Raji (cell line): ENCODE results near the gene HOXA5.

Experiments used
- POLR2A ChIP-seq: IDR thresholded peaks from 2 replicates; pipeline ENCODE4 v1.6.1; 2011; ENCODE audit warnings: low read depth, low read length, control low read depth; ENCODE audit not compliant: insufficient read depth

Gene HOXA5

DNA sequence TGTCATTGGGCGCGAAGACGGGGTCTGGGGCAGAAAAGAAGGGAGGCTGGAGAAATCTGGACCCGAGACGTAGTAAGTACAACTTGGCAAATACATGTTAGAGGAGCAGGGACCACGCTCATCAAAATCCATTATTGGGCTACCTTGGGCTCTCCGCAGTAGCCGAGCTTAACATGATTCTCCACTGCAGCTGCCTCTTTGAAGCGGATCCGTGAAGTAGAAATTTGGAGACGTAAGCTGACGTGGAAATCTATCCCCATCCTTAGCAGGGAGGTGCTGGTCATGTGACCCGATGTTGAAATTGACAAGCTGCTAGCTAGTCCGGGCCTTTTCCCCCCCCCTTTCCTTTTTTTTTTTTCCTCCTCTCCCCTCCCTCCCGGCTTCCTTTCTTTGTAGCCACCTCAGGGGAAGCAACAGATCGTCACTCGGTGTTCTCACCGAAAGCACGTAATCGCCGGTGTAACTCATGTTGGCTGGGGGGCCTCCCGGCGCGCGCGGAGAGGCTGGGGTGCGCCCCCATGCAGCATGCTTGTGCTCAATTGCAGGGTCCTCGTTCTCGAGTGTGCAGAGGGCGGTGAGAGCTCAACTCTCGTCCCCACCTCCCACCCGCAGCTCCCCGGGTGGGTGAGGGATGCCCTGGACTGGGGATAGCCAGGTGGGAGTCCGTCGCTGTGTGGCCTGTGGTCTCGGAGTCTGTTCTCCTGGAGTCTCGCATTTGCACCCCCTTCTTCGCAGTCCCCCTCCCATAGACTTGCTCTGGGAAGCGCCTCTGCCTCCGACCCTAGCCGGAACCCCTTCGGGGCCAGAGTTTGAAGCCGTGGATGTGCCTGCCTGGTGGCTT lies 41.8 kb upstream of the HOXA5 start, which contains the start of gene HOXA11:
TSS of gene HOXA11 (minus strand) at position 220 of the 841 bp plus-strand sequence. CDS start at position 132, 88 bp downstream.
- TF ChIP-seq POLR2A = no peak

DNA sequence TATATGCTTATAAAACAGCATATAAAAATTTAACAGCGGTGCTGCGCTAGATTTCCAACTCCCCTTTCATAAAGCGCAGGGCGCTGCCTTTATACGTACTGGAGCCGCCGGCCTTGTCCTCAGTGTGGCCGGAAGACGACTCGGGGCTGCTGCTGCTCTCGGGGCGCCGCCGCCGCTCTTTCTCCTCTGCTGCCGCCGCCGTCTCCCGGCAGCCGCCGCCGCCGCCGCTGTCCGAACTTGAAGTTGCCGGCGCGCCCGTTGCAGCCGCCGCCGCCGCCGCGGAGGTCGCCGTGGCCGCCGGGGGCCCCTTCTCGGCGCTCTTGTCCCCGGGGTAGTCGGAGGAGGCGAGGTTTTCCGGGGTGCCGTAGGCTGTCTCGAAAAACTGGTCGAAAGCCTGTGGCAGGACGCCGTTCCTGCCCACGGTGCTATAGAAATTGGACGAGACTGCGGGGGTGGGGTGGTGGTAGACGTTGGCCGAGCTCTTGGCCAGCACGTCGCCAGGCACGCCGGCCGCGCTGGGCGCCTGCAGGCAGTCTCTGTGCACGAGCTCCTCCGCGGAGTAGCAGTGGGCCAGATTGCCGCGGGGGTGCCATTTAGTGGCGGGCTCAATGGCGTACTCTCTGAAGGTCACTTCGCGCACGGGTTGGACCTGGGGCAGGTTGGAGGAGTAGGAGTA lies 41.0 kb upstream of the HOXA5 start:
- no peak for TF ChIP-seq POLR2A

DNA sequence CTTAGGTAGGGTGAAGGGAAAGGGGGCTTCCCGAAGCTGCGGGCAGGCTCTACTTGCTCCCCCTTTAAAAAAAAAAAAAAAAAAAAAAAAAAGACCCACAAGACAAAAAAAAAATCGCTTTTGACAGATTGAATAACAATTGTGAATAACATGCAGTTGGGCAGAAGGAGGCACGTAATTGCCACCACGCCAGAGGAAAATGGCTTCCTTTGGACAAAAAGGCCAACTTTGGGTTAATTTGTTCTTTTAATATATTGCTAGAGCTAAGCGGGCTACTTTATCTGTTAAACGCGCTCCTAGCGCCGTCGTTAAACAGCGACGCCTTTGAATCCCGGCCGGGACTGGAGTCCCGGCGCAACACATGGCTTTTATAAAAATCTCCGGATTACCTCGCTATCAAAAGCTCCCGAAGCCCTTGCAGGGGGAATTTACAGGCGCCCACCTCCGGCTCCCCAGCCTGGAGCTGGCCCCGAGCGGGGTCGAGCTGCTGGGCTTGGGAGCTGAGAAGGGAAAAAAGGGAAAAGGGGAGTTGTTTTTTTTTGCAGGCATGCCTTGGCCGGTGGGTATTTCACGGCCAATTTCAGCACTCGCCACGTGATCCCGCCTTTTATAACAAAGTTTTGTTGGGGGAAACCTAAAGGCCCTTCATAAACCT lies 40.3 kb upstream of the HOXA5 start:
- TF ChIP-seq POLR2A = no peak

DNA sequence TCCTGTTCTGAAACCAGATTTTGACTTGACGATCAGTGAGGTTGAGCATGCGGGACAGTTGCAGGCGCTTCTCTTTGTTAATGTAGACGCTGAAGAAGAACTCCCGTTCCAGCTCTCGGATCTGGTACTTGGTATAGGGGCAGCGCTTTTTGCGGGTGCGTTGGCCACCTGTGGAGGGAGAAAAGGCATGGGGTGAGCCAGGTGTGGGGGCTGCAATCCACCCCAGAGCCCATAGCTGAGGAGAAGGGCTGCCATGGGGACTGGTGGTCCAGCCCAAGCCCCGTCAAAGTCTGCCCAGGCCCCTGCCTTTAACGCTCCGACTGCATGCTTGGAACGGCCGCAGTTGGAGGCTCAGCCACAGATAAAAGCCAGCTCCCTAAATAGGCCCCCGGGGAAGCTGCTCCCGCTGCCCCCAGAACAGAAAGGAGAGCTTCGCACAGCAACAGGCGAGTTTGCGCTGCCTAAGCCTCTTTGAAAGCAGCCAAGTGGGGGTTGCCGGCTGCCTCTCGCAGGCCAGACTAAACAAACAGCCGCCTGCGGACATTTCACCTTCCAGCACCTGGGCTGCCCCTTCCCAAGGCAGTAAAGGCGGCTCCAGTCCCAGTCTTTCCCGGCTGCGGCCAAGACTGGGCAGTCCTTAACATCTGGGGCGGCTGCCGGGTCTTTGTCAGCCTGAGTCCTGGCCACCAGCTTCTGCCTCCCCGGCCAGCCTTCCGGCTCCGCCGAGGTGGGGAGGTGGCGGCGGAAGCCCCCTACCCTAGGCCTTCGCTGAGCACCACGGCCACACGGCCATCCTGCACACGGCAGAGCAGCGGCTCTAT lies 39.6 kb upstream of the HOXA5 start:
- TF ChIP-seq POLR2A = no peak

DNA sequence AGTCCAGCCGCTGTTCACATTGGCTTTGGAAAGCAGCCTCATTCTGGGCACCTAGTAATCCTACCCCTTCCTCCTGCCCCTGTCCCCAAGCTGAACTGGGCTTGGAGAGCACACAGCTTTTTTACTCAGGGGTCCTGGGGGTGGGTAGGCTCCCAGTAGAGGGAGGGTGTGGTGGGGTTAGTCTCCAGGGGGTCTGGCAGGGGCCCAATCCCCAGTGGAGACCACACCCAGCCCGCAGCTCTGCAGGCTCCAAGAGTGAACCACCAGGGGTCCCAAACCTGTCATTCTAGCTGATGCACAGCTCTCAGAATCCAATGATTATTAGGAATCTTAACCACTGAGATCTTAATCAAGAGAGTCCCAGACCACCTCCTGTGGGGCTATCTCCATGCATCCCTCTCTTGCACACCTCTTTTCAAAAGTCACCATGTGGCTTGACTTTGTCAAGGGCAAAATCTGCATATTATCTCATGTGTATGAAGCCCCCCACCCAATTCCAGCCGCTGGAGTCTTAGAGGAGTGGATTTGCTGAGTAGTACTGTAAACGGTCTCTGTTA lies 38.9 kb upstream of the HOXA5 start:
- TF ChIP-seq POLR2A = no peak

DNA sequence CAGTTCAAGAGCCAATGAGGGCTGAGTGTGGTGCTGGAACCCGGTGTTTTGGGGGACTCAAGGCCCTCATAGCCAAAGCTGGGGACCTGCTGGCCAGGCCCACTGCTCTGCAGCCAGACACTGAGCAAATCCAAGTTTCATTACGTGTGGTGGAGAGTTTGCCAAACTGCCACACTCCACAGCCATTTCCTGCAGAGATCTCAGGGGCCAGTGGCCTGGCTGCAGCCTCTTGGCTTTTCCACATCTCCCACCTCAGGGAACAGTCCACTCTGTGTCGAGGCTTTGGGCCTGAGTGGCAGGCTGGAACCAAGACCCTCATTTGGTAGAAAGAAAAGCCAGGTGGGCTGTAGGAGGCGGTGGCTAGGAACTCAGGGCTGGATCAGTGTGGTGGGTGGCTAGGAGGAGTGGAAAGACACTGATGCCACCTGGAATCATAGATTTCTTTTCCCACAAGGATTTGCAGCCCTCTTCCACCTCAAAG lies 38.4 kb upstream of the HOXA5 start:
- no peak for TF ChIP-seq POLR2A

DNA sequence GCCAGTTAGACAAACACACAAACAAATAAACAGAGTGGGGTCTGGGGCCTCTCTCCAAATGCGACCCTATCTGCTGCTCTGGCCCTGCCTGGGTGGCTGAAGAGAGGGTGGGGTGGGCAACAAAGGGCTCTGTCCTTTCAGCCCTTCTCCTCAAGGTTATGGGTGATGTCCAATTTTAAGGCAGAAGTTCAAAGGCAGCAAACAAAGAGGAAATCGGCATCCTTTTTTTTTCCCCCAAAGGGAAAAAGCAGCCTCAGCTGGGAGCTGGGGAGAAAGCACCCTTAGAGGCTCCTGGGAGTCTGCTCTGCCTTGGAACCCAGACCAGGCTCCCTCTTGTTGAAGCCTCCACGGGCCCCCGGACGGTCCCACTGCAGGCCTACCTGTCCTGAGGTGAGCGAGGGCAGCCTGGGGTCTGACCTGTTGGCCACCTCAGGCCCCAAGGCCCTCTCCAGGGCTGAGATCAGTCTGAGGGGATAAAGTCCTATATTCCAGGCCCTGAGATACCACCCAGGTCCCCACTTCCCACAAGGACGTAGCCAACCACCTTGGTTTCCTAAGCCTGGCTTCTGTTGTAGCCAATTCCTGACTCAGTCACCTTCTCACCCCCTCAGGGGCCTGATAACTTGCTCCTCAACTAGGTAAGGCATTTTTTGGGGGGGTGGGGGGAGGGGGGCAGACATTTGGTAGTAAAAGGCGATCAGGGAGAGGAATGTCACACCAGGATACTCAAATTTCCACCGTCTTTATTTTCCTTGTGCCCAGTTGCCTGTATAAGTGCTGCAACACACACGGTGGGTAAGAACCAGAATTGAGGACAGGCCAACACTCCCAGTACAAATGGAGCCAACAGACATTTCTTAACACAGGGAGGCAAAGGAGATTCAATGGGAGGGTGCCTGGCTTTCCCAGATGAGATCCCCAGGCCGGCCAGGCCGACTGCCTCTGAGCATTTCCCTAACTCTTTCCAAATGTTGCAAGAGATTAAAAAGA lies 37.2 kb upstream of the HOXA5 start:
- TF ChIP-seq POLR2A = no peak

DNA sequence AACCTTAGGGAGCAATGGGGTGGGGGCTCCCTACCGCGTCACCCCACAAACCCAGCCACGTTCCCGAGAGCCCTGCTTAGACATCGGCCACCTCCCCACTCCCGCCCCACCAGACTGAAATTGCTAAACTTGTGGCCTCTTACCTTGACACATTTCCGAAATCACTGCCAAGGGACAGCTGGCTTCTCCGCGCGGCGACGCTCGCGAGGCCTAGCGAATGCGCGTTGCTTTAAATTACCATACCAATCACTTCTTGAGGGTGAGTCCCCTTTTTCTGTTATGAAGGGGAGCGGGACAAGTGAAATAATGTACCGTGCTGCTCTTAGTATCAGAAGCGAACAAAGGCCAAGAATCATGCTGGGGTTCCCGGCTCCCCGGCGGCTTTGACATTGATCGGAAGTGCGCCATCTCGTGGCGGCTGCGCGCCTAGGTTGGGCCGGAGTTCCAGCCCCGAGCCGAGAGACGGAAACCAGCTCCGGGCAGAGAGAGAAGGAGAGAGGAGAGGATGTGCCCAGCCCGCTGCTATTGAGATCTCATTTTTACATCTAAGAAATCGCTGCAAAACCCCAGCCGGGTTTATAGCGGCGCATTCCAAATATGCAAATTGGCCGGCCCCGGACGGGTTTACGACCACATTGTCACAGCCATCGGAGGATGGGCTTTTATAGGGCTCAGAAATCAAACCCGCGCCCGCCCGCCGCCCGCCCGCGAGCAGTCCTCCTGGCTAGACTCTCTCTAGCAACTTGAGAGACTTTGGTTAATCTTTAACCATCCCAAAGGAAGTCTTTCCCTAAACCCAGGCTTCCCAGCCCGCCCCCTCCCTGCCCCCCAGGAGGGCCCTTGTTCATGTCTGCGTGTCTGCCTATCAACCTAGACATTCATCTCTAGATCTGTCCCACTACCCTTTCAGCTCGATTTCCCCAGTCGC lies 36.3 kb upstream of the HOXA5 start:
- no peak for TF ChIP-seq POLR2A

DNA sequence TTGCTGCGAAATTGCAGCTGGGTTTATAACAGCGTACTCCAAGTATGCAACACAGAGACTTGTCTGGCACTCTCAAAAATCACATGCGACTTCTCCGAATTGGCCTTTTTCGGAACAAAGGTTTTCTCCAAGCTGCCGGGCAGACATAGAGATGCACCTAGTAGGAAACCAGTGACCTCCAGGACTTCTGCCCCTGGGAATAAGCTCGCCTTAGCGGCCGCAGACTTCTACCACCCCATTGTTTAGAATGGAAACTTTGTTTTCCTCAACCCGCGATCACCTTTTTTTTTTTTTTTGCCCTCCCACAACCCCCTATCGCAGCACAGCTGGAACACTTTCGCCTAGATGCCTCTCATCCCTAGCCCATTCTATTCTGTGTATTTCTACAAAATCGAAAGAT lies 35.5 kb upstream of the HOXA5 start:
- no peak for TF ChIP-seq POLR2A

DNA sequence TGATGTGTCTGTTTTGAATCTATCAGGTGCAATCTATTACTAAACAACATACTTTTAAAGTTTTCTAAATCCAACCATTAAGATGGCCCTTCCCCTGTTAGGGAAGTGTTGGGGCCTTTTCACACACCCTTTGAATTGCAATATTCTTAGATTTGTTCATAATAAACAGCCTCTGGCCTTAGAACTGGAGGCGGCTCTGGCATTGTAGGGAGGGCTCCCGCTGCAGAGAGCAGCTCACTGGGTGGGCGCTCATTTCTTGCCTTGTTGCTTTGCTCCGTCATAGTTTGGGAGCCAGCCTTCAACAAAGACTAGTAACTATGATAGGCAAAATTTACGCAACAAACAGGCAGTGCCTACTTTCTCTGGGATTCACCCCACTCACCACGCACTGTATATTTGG lies 34.9 kb upstream of the HOXA5 start:
- no peak for TF ChIP-seq POLR2A

DNA sequence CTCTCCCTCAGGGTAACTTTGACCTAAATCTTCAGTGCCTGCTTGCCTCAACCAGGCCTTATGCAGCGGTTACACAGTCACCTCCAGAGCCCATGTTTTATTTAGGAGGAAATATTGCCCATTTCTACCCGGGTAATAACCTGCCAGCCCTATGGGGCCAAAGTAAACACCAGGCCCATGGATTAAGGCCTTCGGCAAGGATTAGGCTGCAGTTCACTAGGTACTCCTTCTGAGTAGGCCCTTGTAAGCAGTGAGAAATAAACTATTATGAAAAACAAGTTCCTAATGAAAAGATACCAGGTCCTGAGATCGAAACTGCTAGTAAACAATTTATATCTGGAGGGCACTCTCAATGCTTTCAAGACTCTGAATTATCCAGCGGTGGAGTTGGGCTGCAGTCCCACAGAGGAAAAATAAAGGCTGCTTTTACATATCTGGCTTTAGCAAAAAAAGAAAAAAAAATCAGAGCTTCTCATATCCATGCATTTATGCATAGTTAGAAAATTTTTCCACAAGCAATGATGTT lies 34.4 kb upstream of the HOXA5 start:
- no peak for TF ChIP-seq POLR2A
